HG03558 (cell line): Measurements from ENCODE around the gene LRRC45.

ENCODE experiments used
- ATAC-seq: cut with Tn5 transposase; IDR thresholded peaks from one replicate; pipeline ENCODE4 v1.9.1; 2021; ENCODE audit warnings: moderate number of reproducible peaks; ENCODE audit not compliant: unreplicated experiment; ENCODE audit errors: extremely low read depth

Gene LRRC45

GRCh38 chr17:82047914-82048570 is 24.9 kb downstream of the LRRC45 start:
- ATAC-seq: no peak

- ATAC-seq: no peak
These were observed 25.5 kb downstream of the LRRC45 start for GRCh38 chr17:82048571-82048971.

GRCh38 chr17:82049106-82049505 is 26.0 kb downstream of the LRRC45 start:
- ATAC-seq: no peak

DNA sequence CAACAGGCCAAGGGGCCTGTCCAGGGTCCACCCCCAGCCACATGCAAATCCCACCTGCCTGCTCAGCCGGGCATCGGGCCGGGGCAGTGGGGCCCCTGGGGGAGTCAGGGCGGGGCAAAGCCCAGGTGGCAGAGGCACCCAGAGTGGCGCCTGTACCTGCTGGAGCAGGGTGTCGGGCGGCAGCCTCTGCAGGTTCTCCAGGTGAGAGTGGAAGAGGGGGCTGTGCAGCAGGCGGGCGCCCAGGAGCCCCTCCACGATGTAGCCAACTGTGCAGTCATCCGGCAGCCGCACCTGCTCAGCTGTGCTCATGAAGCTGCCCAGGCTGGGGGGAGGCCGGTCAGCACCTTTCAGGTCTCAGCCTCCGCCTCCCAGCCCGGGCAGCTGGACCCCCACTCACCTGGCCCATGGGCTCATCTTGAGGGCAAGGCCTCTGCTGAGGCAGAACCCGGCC is 26.4 kb downstream of the LRRC45 start:
- ATAC-seq: no peak

DNA sequence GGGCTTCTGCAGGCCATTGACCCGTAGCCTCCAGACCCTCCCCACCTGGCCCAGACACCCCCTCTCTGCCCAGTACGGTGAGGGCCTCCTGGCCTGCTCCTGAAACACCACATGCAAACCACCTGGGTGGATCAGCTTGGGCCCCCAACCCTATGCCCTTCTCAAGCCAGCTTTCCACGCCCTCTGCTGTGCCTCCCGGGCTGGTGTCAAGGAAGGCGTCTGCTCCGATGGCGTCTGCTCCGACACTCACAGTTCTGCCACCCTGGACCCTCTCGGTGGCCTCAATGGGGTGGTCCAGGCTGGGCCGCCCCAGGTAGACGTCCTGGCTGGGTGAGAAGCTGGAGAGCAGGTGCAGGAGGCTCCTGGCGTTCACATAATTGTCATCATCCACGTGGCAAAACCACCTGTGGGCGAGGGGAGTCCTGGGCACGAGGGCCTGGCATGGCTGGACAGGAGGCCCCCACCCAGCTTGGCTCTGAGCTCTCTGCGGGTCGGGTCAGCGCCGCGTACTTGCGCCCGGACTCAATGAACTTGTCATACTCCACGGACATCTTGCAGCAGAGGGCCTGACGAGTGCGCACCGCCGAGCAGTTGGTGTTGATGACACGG is 27.2 kb downstream of the LRRC45 start:
- ATAC-seq: no peak

- ATAC-seq: no peak
These were observed 27.9 kb downstream of the LRRC45 start for GRCh38 chr17:82050761-82051641.

- ATAC-seq: peak; percentile 40
These were observed 28.9 kb downstream of the LRRC45 start, which contains the start of the genes GPS1 and RFNG for GRCh38 chr17:82051776-82052637. TSS of gene GPS1 (plus strand) at chr17:82051898. CDS start at chr17:82051932, 34 bp downstream. TSS of gene RFNG (minus strand) at chr17:82051811. CDS start at chr17:82051766, 45 bp downstream.

DNA sequence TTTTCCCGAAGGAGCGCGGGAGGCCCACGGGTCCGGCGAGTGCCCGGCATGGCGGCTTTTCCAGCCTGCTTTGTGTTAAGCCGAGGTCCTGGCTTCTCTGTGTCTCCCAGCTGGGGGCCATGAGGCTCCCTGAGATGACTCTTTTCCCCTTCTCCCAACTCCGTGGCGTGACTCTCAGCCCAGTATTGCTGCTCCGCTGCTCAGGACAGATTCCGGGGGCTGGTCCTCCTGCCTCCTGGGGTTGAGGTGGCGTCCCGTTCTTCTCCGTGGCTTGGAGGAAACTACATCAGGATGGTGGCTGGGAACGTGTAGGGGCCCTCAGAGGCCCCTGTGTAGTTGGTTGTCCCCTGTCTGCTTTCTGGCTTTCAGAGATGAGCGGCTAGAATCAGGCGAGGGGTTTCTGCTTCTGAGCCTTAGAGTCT is 29.5 kb downstream of the LRRC45 start:
- ATAC-seq: no peak

DNA sequence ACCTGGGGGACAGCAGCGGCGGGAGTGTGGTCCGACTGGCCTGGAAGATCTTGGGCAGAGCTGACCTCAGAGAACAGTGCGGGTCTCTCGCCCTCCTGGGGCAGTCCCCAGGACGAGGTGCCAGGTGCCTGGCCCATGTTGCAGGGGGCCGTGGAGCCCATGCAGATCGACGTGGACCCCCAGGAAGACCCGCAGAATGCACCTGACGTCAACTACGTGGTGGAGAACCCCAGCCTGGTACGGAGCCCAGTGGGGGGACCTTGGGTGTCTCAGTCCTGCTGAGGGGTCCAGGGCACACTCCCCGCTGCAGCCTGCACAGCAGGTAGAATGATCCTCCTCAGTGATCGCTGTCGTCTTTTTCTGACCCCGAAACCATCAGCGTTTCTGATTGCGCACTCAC is 30.0 kb downstream of the LRRC45 start:
- no peak for ATAC-seq

- ATAC-seq: no peak
These were observed 30.6 kb downstream of the LRRC45 start for GRCh38 chr17:82053556-82054263.

GRCh38 chr17:82054351-82055022 is 31.4 kb downstream of the LRRC45 start:
- no peak for ATAC-seq

- no peak for ATAC-seq
These were observed 32.2 kb downstream of the LRRC45 start for GRCh38 chr17:82055023-82055964.

DNA sequence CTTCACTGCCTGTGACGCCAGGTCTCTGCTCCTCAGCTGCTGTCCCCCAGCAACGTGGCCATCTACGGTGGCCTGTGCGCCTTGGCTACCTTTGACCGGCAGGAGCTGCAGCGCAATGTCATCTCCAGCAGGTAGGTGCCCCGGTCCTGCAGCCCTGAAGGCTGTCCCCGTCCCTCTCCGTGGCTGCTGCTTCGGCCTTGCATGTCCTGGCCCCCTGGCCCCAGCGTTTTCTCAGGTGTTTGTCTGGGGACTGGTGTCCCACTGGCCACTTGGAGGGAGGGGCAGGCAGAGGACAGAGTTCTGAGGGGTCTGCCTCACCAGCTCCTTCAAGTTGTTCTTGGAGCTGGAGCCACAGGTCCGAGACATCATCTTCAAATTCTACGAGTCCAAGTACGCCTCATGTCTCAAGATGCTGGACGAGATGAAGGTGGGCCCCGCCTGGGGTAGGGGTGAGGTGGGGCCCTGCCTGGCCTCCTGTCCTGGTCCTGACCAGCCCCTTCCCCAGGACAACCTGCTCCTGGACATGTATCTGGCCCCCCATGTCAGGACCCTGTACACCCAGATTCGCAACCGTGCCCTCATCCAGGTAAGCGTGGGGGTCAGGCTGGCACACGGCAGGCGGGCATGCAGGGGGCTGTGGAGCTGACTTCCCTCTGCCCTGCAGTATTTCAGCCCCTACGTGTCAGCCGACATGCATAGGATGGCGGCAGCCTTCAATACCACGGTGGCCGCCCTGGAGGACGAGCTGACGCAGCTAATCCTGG is 33.0 kb downstream of the LRRC45 start:
- no peak for ATAC-seq

GRCh38 chr17:82056729-82057621 is 33.9 kb downstream of the LRRC45 start:
- no peak for ATAC-seq

DNA sequence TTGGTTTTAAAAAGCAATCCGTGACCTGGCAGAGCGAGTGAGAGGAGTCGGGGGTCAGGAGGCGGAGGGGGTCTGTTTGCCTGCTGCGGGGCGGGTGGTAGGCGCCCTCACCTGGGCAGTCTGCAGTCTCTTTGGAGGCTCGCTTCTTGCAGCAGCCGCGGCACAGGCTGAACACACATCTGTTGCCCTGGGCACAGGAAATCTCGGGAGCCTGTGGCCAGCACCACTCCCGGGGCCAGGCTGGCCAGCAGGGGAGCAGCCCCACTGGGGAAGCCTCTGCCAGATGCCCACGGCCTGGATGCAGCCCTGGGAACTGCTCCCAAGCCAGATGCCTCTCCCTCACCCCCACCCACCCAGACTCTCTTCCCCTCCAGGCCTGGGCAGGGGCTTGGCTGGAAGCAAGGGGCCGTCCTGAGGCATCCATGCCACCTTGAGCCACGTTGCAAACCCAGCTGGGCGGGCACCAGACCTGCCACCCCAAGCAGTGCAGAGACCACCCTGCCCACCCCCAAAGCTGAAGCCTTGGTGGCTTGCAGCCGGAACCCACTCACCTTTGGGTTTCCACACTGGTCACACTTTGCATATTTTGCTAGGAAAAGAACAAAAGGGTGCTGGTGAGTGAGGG is 35.2 kb downstream of the LRRC45 start:
- no peak for ATAC-seq

GRCh38 chr17:82058855-82059249 is 35.7 kb downstream of the LRRC45 start:
- no peak for ATAC-seq
